C4-2B (cell line): Measurements from ENCODE around the gene SFXN5.
A peak's percentile ranks its signal among the peaks of the same experiment; 100 is the strongest.

Experiments
- H3K27ac ChIP-seq: fragments of 450-650 bp; 2 replicates; pipeline ENCODE4 v1.5.1; 2017
- ZFX ChIP-seq: fragments of 450-650 bp; IDR thresholded peaks from 2 replicates; pipeline ENCODE4 v1.6.1; 2017
- TF ChIP-seq, protein P1 (sequence below): fragments of 450-650 bp; conservative IDR thresholded peaks from 2 replicates; pipeline ENCODE4 v1.5.1; 2017; ENCODE audit warnings: mild to moderate bottlenecking

The SFXN5 gene

DNA sequence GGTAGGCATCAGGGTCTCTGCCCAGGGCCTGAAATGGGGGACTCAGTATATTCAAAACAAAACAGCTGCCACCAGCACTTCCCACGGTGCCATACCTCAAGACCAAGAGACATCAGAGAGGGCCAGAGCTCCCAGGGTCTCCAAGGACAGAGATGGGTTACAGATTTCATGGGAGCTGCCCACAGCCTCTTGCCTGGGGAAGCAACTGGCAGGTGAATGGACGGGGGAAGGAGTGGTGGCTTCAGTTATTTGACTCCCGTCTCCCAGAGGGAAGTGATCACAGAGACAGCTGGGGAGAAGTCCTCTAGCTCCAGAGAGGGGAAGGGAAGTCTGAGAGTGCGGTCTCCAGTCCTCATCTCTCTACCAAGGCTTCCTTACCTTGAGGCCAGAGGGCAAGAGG is 15.8 kb upstream of the SFXN5 start:
- TF ChIP-seq, protein P1, sequence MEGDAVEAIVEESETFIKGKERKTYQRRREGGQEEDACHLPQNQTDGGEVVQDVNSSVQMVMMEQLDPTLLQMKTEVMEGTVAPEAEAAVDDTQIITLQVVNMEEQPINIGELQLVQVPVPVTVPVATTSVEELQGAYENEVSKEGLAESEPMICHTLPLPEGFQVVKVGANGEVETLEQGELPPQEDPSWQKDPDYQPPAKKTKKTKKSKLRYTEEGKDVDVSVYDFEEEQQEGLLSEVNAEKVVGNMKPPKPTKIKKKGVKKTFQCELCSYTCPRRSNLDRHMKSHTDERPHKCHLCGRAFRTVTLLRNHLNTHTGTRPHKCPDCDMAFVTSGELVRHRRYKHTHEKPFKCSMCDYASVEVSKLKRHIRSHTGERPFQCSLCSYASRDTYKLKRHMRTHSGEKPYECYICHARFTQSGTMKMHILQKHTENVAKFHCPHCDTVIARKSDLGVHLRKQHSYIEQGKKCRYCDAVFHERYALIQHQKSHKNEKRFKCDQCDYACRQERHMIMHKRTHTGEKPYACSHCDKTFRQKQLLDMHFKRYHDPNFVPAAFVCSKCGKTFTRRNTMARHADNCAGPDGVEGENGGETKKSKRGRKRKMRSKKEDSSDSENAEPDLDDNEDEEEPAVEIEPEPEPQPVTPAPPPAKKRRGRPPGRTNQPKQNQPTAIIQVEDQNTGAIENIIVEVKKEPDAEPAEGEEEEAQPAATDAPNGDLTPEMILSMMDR, result no peak
- TF ChIP-seq ZFX, result no peak
- no peak overlapping the region for H3K27ac ChIP-seq

DNA sequence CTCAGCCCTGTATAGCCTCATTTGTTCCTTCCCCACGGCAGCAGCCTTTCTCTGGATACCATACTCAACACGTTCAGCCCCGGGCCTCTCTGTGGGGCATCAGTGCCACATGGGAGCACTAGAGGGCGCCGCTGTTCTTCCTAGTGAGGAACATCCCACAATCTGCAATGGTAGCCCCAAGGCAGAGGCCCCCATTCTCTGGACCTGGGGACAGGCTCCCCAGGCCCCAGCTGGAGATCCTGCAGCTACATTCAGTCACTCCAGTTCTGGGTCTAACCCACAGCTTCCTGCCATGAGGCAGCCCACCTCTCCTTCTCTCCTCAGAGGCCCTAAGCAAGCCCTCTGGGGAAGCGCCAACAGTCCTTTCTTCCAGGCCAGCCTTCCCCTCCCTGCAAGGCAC is 14.2 kb upstream of the SFXN5 start:
- TF ChIP-seq, protein P1, result peak; percentile 81
- no peak for TF ChIP-seq ZFX
- H3K27ac ChIP-seq, result no peak overlapping the region

DNA sequence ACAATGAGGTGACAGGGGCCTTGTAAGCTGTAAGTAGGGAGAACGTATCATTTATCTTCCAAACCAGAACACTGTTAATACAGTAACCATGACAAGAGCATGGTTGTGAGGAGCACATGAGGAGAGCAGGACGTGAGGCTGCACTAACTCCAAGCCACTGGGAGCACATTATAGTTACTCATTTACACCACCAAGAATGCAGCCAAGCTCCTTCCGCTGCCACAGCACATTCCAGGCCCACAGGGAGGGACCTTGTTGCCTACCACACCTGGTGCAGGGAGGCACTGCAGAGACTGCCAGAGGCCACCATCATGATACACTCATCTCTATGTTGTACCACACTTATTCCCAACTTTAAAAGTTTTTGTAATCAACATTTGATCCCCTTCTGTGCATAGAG is 13.5 kb upstream of the SFXN5 start:
- no peak overlapping the region for H3K27ac ChIP-seq
- TF ChIP-seq, protein P1, result no peak
- no peak for TF ChIP-seq ZFX

DNA sequence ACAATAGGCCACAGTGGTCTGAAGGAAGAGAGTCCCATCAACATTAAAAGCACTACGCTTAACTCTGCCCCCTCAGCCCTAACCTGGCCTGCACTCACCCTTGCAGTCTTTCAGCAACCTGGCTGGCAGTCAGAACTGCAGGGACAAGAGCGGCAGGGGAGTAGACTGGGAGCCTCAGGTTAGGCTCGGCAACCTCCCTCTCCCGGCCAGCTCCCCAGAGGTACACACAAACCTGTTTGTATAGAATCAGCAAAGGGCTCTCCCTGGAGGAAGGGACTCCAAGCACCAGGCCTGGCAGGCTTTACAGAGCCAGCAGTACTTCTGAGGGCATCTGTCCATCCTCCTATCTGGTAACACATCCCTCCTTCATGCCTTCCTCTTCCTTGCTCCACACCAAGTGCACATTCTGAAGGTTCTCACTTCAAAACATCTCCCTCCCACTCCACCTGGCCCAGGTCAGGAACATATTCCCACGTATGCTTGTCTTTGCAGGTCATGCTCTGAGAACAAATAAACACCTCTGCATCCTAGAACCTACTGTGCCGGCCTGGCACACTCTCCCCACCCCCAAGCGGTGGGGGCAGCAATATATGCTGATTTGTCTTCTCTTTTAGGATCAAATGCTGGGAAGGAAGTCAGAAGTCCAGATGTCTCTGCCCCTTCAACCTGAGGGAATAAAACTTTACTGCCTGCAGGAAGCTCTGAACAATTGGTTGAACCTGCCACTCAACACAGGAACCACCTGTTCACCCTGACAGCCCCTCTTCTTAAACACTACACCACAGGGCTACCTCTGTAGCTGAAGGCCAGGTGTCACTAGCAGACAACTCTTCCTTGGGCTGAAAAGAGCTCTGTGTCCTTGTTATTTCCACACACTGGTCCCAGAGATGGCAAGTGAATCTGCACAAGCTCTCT is 12.6 kb upstream of the SFXN5 start:
- TF ChIP-seq ZFX, result no peak
- TF ChIP-seq, protein P1, result no peak

DNA sequence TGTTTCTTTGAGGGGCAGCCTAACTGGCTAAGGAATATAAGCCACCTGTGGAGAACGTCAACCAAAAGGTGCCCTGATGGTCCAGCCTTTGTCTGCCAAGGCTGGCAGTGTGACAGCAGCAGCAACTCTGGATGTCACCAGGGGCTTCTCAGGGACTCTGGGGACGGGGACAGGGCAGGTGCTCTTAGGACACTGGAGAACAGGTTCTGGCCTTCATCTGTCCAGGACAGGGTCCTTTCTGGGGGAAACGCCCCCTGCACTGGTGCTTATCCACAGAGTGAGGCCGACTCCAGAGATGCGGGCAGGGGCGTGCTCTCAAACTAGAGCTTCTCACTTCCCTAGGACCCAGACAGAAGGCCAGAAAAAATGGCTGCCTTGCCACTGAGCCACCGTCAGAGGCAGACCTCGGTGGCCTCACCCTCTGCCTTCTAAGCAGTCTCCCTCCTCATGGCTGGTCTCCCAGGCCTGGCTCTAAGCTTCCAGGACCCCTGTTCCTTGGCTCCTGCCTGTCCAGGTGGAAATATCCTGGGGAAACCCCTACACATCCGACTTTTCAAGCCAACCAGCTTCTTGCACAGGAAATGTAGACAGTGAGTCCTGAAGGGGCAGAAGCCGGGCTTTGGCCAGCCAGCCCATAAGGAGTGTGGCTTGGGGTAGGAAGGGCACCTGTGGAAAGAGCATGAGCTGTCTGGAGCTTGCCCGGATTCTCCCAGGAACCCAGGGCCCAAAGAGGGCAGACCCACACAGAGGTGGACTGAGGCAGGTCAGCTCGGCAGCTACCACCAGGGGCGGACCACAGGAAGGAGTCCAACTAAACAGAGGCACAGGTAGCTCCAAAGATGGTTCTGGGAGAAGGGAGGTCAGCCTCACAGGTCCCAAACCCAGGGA is 11.3 kb upstream of the SFXN5 start:
- no peak for TF ChIP-seq ZFX
- TF ChIP-seq, protein P1, result no peak
- no peak overlapping the region for H3K27ac ChIP-seq

More for the DNA sequence above, 12.6 kb upstream of the SFXN5 start:
- no peak overlapping the region for H3K27ac ChIP-seq

DNA sequence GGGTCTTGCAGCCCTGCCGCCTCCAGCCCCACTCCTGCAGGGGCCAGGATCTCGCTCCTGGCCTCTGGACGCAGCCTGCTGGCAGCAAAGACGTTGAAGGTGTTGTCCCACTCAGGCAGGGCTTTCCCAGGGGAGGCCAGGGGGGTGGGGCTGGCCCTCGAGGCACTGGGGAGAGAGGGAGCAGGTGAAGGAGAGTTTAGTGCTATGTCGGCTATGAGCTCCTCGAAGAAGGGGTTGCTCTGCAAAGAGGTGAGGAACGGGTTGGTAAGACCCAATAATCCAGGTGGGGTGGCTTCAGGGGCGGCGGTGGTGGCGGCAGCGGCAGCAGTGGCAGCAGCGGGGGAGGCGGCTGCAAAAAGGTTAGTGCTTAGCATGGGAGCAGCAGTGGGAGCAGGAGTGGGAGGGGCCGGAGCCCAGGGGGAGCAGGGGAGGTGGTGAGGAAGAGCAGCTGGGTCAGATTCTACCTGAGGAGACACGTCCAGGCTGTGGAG is 9.7 kb upstream of the SFXN5 start:
- H3K27ac ChIP-seq, result no peak overlapping the region
- TF ChIP-seq, protein P1, result no peak
- TF ChIP-seq ZFX, result no peak
